Activated naive CD8-positive, alpha-beta T cell (primary cell): ENCODE results near the gene PTPRR.

Experiments used
- H3K27ac Mint-ChIP-seq: one replicate; pipeline ENCODE4 v1.8.0; 2021; ENCODE audit warnings: mixed read lengths
- H3K27me3 Mint-ChIP-seq: one replicate; pipeline ENCODE4 v1.8.0; 2021; ENCODE audit warnings: mixed read lengths
- H3K36me3 Mint-ChIP-seq: one replicate; pipeline ENCODE4 v1.8.0; 2021; ENCODE audit warnings: mixed read lengths
- H3K4me1 Mint-ChIP-seq: one replicate; pipeline ENCODE4 v1.8.0; 2021; ENCODE audit warnings: low read depth, mixed read lengths
- H3K4me3 Mint-ChIP-seq: one replicate; pipeline ENCODE4 v1.8.0; 2021; ENCODE audit warnings: mild to moderate bottlenecking, mixed read lengths
- H3K9me3 Mint-ChIP-seq: one replicate; pipeline ENCODE4 v1.8.0; 2021; ENCODE audit warnings: low read depth, mixed read lengths

Gene PTPRR

GRCh38 chr12:70920251-70920851 lies at the start of gene PTPRR:
Gene PTPRR, minus strand, starts transcription at chr12:70920738. Its CDS starts 348 bp downstream, at chr12:70920390.
- Mint-ChIP-seq H3K36me3 (no peaks in the 10 kb centered on the region), H3K9me3 (no peaks in the 10 kb centered on the region), H3K27ac (no peak within 1 kb of the TSS), H3K4me1 (no peaks in the 10 kb centered on the region), H3K4me3 (no peak within 1 kb of the TSS), H3K27me3 (peaks cover 9% of the 10 kb centered on the region)

- H3K9me3 Mint-ChIP-seq, result no peaks in the 10 kb centered on the region
- no peaks in the 10 kb centered on the region for H3K36me3 Mint-ChIP-seq
- H3K4me1 Mint-ChIP-seq, result no peaks in the 10 kb centered on the region
- H3K27ac Mint-ChIP-seq, result no peak overlapping the region
- H3K27me3 Mint-ChIP-seq, result no peaks in the 10 kb centered on the region
- no peak overlapping the region for H3K4me3 Mint-ChIP-seq
Measured at GRCh38 chr12:70966996-70967790, 46.7 kb upstream of the PTPRR start.

GRCh38 chr12:70966046-70966445 lies 45.5 kb upstream of the PTPRR start:
- Mint-ChIP-seq H3K27me3 (no peaks in the 10 kb centered on the region), H3K36me3 (no peaks in the 10 kb centered on the region), H3K4me1 (no peaks in the 10 kb centered on the region), H3K4me3 (no peak overlapping the region), H3K9me3 (no peaks in the 10 kb centered on the region), H3K27ac (no peak overlapping the region)

- Mint-ChIP-seq H3K27me3 (no peaks in the 10 kb centered on the region), H3K4me1 (no peaks in the 10 kb centered on the region), H3K27ac (no peak overlapping the region), H3K4me3 (no peak overlapping the region), H3K36me3 (no peaks in the 10 kb centered on the region), H3K9me3 (no peaks in the 10 kb centered on the region)
Measured at GRCh38 chr12:70964867-70965510, 44.5 kb upstream of the PTPRR start.

- Mint-ChIP-seq H3K9me3 (no peaks in the 10 kb centered on the region), H3K27ac (no peak overlapping the region), H3K4me3 (no peak overlapping the region), H3K4me1 (no peaks in the 10 kb centered on the region), H3K27me3 (no peaks in the 10 kb centered on the region), H3K36me3 (no peaks in the 10 kb centered on the region)
Measured at GRCh38 chr12:70963081-70963660, 42.6 kb upstream of the PTPRR start.

GRCh38 chr12:70962226-70962794 lies 41.8 kb upstream of the PTPRR start:
- H3K4me1 Mint-ChIP-seq, result no peaks in the 10 kb centered on the region
- no peak overlapping the region for H3K27ac Mint-ChIP-seq
- no peak overlapping the region for H3K4me3 Mint-ChIP-seq
- no peaks in the 10 kb centered on the region for H3K36me3 Mint-ChIP-seq
- H3K9me3 Mint-ChIP-seq, result no peaks in the 10 kb centered on the region
- no peaks in the 10 kb centered on the region for H3K27me3 Mint-ChIP-seq

- no peak overlapping the region for H3K27ac Mint-ChIP-seq
- no peaks in the 10 kb centered on the region for H3K4me1 Mint-ChIP-seq
- no peak overlapping the region for H3K4me3 Mint-ChIP-seq
- no peaks in the 10 kb centered on the region for H3K9me3 Mint-ChIP-seq
- peaks cover 2% of the 10 kb centered on the region for H3K27me3 Mint-ChIP-seq
- H3K36me3 Mint-ChIP-seq, result no peaks in the 10 kb centered on the region
Measured at GRCh38 chr12:70960484-70960883, 39.9 kb upstream of the PTPRR start.

- Mint-ChIP-seq H3K36me3 (no peaks in the 10 kb centered on the region), H3K27me3 (peaks cover 2% of the 10 kb centered on the region), H3K4me3 (no peak overlapping the region), H3K9me3 (no peaks in the 10 kb centered on the region), H3K27ac (no peak overlapping the region), H3K4me1 (no peaks in the 10 kb centered on the region)
Measured at GRCh38 chr12:70955415-70955814, 34.9 kb upstream of the PTPRR start.

GRCh38 chr12:70950451-70950850 lies 29.9 kb upstream of the PTPRR start:
- Mint-ChIP-seq H3K27ac (no peak overlapping the region), H3K4me1 (no peaks in the 10 kb centered on the region), H3K36me3 (no peaks in the 10 kb centered on the region), H3K27me3 (no peaks in the 10 kb centered on the region), H3K4me3 (no peak overlapping the region), H3K9me3 (no peaks in the 10 kb centered on the region)

GRCh38 chr12:70948976-70949336 lies 28.4 kb upstream of the PTPRR start:
- Mint-ChIP-seq H3K4me1 (no peaks in the 10 kb centered on the region), H3K27me3 (no peaks in the 10 kb centered on the region), H3K9me3 (peaks cover 1% of the 10 kb centered on the region), H3K27ac (no peak overlapping the region), H3K4me3 (no peak overlapping the region), H3K36me3 (no peaks in the 10 kb centered on the region)

- Mint-ChIP-seq H3K36me3 (no peaks in the 10 kb centered on the region), H3K27me3 (no peaks in the 10 kb centered on the region), H3K27ac (no peak overlapping the region), H3K4me1 (no peaks in the 10 kb centered on the region), H3K4me3 (no peak overlapping the region), H3K9me3 (peaks cover 7% of the 10 kb centered on the region)
Measured at GRCh38 chr12:70948236-70948975, 27.9 kb upstream of the PTPRR start.

GRCh38 chr12:70936203-70936813 lies 15.8 kb upstream of the PTPRR start:
- no peak overlapping the region for H3K27ac Mint-ChIP-seq
- no peaks in the 10 kb centered on the region for H3K27me3 Mint-ChIP-seq
- H3K36me3 Mint-ChIP-seq, result no peaks in the 10 kb centered on the region
- H3K4me3 Mint-ChIP-seq, result no peak overlapping the region
- H3K9me3 Mint-ChIP-seq, result no peaks in the 10 kb centered on the region
- no peaks in the 10 kb centered on the region for H3K4me1 Mint-ChIP-seq

GRCh38 chr12:70933133-70933532 lies 12.6 kb upstream of the PTPRR start:
- Mint-ChIP-seq H3K4me3 (no peak overlapping the region), H3K27me3 (no peaks in the 10 kb centered on the region), H3K9me3 (no peaks in the 10 kb centered on the region), H3K36me3 (no peaks in the 10 kb centered on the region), H3K27ac (no peak overlapping the region), H3K4me1 (no peaks in the 10 kb centered on the region)

GRCh38 chr12:70929029-70929428 lies 8.5 kb upstream of the PTPRR start:
- Mint-ChIP-seq H3K9me3 (no peaks in the 10 kb centered on the region), H3K4me3 (no peak overlapping the region), H3K27me3 (no peaks in the 10 kb centered on the region), H3K36me3 (no peaks in the 10 kb centered on the region), H3K27ac (no peak overlapping the region), H3K4me1 (no peaks in the 10 kb centered on the region)
